Heart left ventricle (tissue), 13 donors: ENCODE results near the gene CLECL1.

Experiments
- CTCF ChIP-seq, 12 donors: fragments of 200-600 bp; sonication (generic) in 4 of 12; IDR thresholded peaks; one replicate each; pipeline versions ENCODE4 v1.5.0 to v1.8.0; 2018 to 2022; ENCODE audit warnings: antibody characterized with exemption in 12 of 12, mild to moderate bottlenecking in 5 of 12
- POLR2A ChIP-seq, 2 donors: fragments of 450-650 bp; IDR thresholded peaks; one replicate each; pipeline ENCODE4 v1.6.1; 2017; ENCODE audit warnings: antibody characterized with exemption in 2 of 2, mild to moderate bottlenecking in 2 of 2, moderate library complexity in 2 of 2
- donor health status: ischemic (EF 13 %, LVEDD 7.1; RV severe dilation, severe dysfunction).
- donor health status: DM: no; HTN: yes; CAD: no.
- donor health status: DM: no; HTN: no; CAD: no.
- donor health status: ischemic (EF 25% LVEDD 6.9; RV normal size, moderate dysfunction).
- donor health status: ischemic (EF 25% LVEDD 5.7; RV mildly dilated, moderate dysfunction).
- donor health status: ischemic (EF 35%, LVEDD 5.7; RV mildly dilated, moderate dysfunction).
- donor health status: nonischemic (EF 11% LVEDD 7.7; RV severe dilation, severe dysfunction).
- donor health status: DM: yes; HTN: yes; CAD: no.
- donor health status: PGD.
- donor health status: ischemic (EF 29% LVEDD 5.4; RV normal size, mild dysfunction).
- donor health status: nonischemic (EF 23%, LVEDD 6.1; RV moderate dilation, normal function).

GRCh38 chr12:9724023-9724422, 8.9 kb downstream of the CLECL1 start:
- TF ChIP-seq POLR2A (IDR thresholded peaks at IDR 0.05) (no peak), CTCF (IDR thresholded peaks at IDR 0.05) (no peak)
